Measurements from ENCODE around the gene MAD1L1. TPM values are rescaled to one million over a fixed set of nuclear protein-coding genes. Genes with fewer than 3 reads are reported as not detected.

Gene MAD1L1
- total and polyA plus RNA-seq, 2 donors (not counting 3 experiments of a cell fraction or from before 2014, with no cell fraction given), result 34.1 to 42.3 TPM

DNA sequence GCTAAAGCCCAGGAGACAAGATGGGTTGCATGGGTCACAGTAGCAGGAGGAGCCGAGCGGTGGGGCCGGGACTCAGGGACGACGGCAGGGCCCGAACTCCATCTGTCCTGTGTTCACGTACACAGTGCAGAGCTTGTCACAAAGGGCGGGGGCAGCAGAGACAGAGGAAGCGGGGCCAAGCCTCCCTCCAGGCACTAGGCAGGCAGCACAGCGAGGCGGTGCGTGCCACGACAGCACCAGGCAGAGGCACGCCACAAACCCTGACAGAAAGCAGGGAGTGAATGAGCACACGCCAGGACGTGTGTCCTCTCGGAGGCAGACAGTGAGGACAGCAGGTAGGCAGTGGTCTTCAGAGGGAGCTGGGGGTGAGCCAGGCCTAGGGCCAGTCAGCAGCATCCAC is 177.8 kb downstream of the MAD1L1 start:
- H3K4me3 ChIP-seq (replicated peaks in 1 of 3; ENCODE audit: insufficient read depth in 1 of 3, low read depth in 1 of 3, low read length in 3 of 3), result no peak overlapping the region
- DNase-seq (ENCODE audit: low read depth, low spot score) (no peak), FAIRE-seq (no peak)
- H3K27ac ChIP-seq (ENCODE audit: insufficient read depth, low read depth, low read length), result no peak overlapping the region
- TF ChIP-seq POLR2A (IDR thresholded peaks at IDR 0.05; ENCODE audit: low read depth, low read length) (no peak), JUN (IDR thresholded peaks at IDR 0.05; ENCODE audit: borderline replicate concordance, insufficient read depth, insufficient read length, low read depth) (no peak), POLR2AphosphoS5 (IDR thresholded peaks at IDR 0.05; ENCODE audit: insufficient read depth, low read depth, low read length) (no peak), MYC (IDR thresholded peaks at IDR 0.05; ENCODE audit: low read depth, low read length) (no peak), GATA2 (IDR thresholded peaks at IDR 0.05; ENCODE audit: insufficient read depth, insufficient read length, low read depth, low read length) (no peak), EZH2 (IDR thresholded peaks at IDR 0.05; ENCODE audit: borderline replicate concordance, low read depth, low read length, severe bottlenecking) (no peak), FOS (IDR thresholded peaks at IDR 0.05; ENCODE audit: borderline replicate concordance, insufficient read depth, low read length) (no peak)
- TF ChIP-seq, protein P1, sequence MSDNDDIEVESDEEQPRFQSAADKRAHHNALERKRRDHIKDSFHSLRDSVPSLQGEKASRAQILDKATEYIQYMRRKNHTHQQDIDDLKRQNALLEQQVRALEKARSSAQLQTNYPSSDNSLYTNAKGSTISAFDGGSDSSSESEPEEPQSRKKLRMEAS (IDR thresholded peaks at IDR 0.05; ENCODE audit: insufficient read depth, insufficient read length), result no peak
- TF ChIP-seq, protein P2, sequence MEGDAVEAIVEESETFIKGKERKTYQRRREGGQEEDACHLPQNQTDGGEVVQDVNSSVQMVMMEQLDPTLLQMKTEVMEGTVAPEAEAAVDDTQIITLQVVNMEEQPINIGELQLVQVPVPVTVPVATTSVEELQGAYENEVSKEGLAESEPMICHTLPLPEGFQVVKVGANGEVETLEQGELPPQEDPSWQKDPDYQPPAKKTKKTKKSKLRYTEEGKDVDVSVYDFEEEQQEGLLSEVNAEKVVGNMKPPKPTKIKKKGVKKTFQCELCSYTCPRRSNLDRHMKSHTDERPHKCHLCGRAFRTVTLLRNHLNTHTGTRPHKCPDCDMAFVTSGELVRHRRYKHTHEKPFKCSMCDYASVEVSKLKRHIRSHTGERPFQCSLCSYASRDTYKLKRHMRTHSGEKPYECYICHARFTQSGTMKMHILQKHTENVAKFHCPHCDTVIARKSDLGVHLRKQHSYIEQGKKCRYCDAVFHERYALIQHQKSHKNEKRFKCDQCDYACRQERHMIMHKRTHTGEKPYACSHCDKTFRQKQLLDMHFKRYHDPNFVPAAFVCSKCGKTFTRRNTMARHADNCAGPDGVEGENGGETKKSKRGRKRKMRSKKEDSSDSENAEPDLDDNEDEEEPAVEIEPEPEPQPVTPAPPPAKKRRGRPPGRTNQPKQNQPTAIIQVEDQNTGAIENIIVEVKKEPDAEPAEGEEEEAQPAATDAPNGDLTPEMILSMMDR (IDR thresholded peaks at IDR 0.05; ENCODE audit: extremely low read depth in 1 of 2, insufficient read depth in 1 of 2, low read depth in 1 of 2, low read length in 2 of 2), result no peak
- no peak overlapping the region for H2AFZ ChIP-seq (ENCODE audit: low read depth, low read length)
- H4K20me1 ChIP-seq (replicated peaks; ENCODE audit: control insufficient read depth, extremely low read depth, insufficient read depth, low read length), result no peaks in the 10 kb centered on the region
- no peaks in the 10 kb centered on the region for H3K27me3 ChIP-seq (ENCODE audit: control insufficient read depth in 2 of 2, insufficient read depth in 2 of 2, low read length in 2 of 2)
- no peaks in the 10 kb centered on the region for H3K4me1 ChIP-seq (ENCODE audit: control insufficient read depth, extremely low read depth, insufficient read depth, low read length)
- H3K9ac ChIP-seq (replicated peaks; ENCODE audit: extremely low read depth, insufficient read depth, low read length), result no peak overlapping the region
- ChIA-PET CTCF (interaction anchor here (0.8 to 1.5 kb wide), 2 partner anchors 9 to 155 kb away, joined by 3 read pairs; no protein-coding TSS in a partner anchor), POLR2A (no interaction called here)
- BruUV-seq (replicated peaks), result no TSS peak
- dilution Hi-C loops (cut with MboI; ENCODE audit: extremely low pct_ligation_motif_present, low sequenced_read_pairs) (no loop called here), intact Hi-C loops (cut with micrococcal nuclease) (no loop called here)
- no peaks in the 10 kb centered on the region for H3K9me3 ChIP-seq (replicated peaks; ENCODE audit: control insufficient read depth, insufficient read depth, low read length)
- H3K36me3 ChIP-seq (ENCODE audit: control insufficient read depth in 2 of 2, extremely low read depth in 1 of 2, insufficient read depth in 2 of 2, low read length in 2 of 2), result no peaks in the 10 kb centered on the region
- H3K9me1 ChIP-seq (replicated peaks; ENCODE audit: control insufficient read depth, extremely low read depth, insufficient read depth, low read length), result no peaks in the 10 kb centered on the region
- no peak overlapping the region for H3K4me2 ChIP-seq (ENCODE audit: insufficient read depth, low read length)
- no peaks in the 10 kb centered on the region for H3K79me2 ChIP-seq (ENCODE audit: control insufficient read depth, insufficient read depth, low read length)
